ENCODE results near the gene STOML2. TPM values are rescaled to one million over a fixed set of nuclear protein-coding genes. Genes with fewer than 3 reads are reported as not detected.

The STOML2 gene
- total RNA-seq, 1 experiment from 2014 or later: 379 TPM

- in situ Hi-C loops (cut with HindIII; ENCODE audit: low sequenced_read_pairs): no loop called here
- no peak for DNase-seq (ENCODE audit: low spot score)
These were observed 27.6 kb downstream of the STOML2 start for GRCh38 chr9:35075358-35075757.

- in situ Hi-C loops (cut with HindIII; ENCODE audit: low sequenced_read_pairs): no loop called here
- DNase-seq (ENCODE audit: low spot score): no peak
These were observed 28.1 kb downstream of the STOML2 start for GRCh38 chr9:35074791-35075190.

GRCh38 chr9:35074141-35074540 lies 28.8 kb downstream of the STOML2 start:
- in situ Hi-C loops (cut with HindIII; ENCODE audit: low sequenced_read_pairs): no loop called here
- no peak for DNase-seq (ENCODE audit: low spot score)

DNA sequence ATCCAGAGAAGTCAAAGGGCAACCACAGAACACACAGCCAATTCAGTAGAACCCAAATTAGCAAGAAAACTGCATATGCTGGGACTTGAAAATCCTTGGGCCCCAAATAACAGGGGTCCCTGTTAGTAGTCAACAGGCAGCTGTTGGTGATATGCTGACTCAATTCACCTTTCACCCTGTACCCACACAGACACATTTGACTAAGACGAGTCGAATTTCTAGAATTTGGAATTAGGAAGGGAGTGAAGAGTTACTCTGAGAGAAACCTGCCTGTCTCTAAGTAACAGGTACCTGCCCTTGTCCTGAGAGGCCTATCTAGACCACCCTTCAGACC lies 29.7 kb downstream of the STOML2 start:
- in situ Hi-C loops (cut with HindIII; ENCODE audit: low sequenced_read_pairs): no loop called here
- no peak for DNase-seq (ENCODE audit: low spot score)

- in situ Hi-C loops (cut with HindIII; ENCODE audit: low sequenced_read_pairs): no loop called here
- DNase-seq (ENCODE audit: low spot score): peak; percentile 100
These were observed 30.3 kb downstream of the STOML2 start, which contains the start of gene VCP for GRCh38 chr9:35072461-35073278. VCP (minus strand) TSS chr9:35072625; CDS start chr9:35072353, 272 bp downstream.

GRCh38 chr9:35071814-35072460 lies 31.0 kb downstream of the STOML2 start:
- in situ Hi-C loops (cut with HindIII; ENCODE audit: low sequenced_read_pairs): no loop called here
- DNase-seq (ENCODE audit: low spot score): peak; percentile 64

GRCh38 chr9:35070823-35071813 lies 31.8 kb downstream of the STOML2 start:
- no peak for DNase-seq (ENCODE audit: low spot score)
- in situ Hi-C loops (cut with HindIII; ENCODE audit: low sequenced_read_pairs): no loop called here

DNA sequence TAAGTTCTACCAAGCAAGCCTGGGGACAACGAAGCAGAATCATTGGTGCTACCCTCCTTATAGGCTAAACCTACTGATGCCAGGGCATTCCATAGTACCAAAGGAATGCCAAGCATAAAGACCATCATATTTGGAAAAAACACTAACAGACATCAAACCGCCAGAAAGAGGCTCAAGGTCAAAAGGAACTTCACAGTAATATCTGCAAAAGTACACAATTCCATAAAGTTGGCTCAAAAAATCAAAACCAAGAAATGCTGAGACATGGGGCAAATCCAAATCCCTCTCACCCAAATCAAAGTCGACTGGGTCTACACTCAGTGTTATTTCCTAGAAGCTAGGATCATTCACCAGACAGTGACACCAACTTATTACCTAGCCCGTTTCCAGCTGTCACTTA lies 33.9 kb downstream of the STOML2 start:
- in situ Hi-C loops (cut with HindIII; ENCODE audit: low sequenced_read_pairs): no loop called here
- DNase-seq (ENCODE audit: low spot score): no peak

DNA sequence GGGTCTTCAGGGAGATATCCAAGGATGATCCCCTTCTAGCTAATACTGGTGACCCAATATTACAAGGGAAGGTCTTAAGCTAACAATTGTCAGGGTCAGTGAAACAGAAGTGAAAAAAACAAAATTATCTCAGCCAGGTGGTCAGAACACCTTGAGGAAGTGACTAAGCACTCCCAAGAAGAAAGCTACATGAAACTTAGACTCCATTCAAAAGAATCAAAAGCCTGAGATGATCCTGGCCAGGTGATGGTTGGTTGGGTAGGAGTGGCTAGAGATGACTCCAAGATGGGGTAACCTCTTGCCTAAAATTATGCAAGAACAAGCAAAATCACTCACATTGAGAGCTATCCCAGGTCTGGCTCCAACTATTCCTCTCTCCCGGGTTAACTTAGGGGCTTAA lies 35.9 kb downstream of the STOML2 start:
- in situ Hi-C loops (cut with HindIII; ENCODE audit: low sequenced_read_pairs): no loop called here
- DNase-seq (ENCODE audit: low spot score): no peak

DNA sequence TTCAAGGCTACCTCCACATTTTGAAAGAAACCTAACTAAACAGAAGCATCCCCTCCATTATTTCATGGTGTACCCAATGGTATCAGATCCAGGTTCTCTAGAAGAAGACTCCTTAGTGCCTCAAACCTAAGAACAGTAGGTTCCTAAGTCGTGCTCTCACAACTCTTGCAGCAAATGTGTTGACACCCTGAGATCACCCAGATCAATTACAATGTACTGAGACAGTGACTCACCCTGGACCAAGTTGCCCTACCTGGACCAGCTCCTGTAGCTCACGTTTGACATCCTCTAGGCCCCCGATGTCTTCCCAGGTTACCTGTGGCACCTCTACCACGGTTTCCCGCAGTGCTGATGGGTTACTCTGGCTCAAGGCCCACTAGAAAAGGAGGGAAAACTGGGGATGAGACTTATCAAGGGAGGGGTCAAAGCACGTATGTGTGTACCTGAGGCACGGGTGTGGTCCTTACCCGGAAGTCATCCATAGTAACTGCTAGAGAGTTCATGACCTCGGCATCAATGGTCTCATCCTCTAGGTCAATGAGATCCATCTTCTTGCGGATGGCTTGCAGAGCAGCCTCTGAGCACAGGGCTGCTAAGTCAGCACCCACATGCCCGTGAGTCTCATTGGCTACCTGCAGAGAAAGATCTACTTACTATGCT lies 42.3 kb downstream of the STOML2 start:
- no peak for DNase-seq (ENCODE audit: low spot score)
- in situ Hi-C loops (cut with HindIII; ENCODE audit: low sequenced_read_pairs): no loop called here

- no peak for DNase-seq (ENCODE audit: low spot score)
- in situ Hi-C loops (cut with HindIII; ENCODE audit: low sequenced_read_pairs): no loop called here
These were observed 43.5 kb downstream of the STOML2 start for GRCh38 chr9:35059438-35059837.

DNA sequence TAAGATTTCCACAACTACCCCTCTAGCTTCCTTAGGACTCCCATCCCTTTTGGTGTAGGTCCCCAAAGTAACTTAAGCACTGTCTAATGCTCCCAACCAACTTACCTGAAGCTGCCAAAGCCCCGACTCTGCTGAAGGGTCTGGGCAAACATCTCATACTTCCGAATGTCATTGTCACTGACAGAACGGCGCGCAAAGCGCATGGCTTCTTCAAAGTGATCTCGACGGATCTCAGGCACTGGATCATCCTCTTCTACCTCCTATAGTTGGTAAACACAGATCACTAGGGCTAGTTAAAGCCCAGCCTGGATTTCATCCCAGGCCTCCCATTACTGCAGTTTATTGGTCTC lies 45.7 kb downstream of the STOML2 start:
- no peak for DNase-seq (ENCODE audit: low spot score)
- in situ Hi-C loops (cut with HindIII; ENCODE audit: low sequenced_read_pairs): no loop called here

GRCh38 chr9:35056571-35057270 lies 46.2 kb downstream of the STOML2 start:
- no peak for DNase-seq (ENCODE audit: low spot score)
- in situ Hi-C loops (cut with HindIII; ENCODE audit: low sequenced_read_pairs): no loop called here

- no peak for DNase-seq (ENCODE audit: low spot score)
- in situ Hi-C loops (cut with HindIII; ENCODE audit: low sequenced_read_pairs): no loop called here
These were observed 47.9 kb downstream of the STOML2 start for GRCh38 chr9:35054871-35055644.

DNA sequence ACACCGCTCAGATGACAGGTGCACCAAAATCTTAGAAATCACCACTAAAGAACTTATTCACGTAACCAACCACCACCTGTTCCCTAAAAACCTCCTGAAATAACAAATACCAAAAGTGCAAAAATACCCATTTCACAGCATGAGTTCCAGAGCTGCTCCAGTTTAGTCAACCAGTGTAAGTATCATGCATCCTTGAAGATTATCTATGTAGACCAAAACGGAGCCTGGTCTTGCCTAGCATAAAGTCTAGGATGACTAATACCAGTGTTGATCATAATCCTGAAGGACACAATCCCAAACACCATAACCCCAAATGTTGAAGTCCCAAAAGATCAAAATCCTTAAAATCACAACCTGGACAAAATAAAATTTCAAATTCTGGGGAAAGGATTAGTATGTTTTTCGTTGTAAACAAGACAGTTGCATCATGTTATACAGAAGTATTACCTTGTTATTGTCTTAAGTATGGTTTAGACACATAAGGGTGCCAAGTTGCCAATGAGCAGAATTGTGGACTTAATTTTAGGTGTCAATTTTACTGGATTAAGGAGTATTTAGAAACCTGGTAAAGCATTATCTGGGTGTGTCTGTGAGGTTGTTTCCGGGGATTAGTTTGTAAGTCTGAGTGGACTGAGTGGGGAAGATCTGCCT lies 48.6 kb downstream of the STOML2 start:
- in situ Hi-C loops (cut with HindIII; ENCODE audit: low sequenced_read_pairs): no loop called here
- DNase-seq (ENCODE audit: low spot score): no peak

DNA sequence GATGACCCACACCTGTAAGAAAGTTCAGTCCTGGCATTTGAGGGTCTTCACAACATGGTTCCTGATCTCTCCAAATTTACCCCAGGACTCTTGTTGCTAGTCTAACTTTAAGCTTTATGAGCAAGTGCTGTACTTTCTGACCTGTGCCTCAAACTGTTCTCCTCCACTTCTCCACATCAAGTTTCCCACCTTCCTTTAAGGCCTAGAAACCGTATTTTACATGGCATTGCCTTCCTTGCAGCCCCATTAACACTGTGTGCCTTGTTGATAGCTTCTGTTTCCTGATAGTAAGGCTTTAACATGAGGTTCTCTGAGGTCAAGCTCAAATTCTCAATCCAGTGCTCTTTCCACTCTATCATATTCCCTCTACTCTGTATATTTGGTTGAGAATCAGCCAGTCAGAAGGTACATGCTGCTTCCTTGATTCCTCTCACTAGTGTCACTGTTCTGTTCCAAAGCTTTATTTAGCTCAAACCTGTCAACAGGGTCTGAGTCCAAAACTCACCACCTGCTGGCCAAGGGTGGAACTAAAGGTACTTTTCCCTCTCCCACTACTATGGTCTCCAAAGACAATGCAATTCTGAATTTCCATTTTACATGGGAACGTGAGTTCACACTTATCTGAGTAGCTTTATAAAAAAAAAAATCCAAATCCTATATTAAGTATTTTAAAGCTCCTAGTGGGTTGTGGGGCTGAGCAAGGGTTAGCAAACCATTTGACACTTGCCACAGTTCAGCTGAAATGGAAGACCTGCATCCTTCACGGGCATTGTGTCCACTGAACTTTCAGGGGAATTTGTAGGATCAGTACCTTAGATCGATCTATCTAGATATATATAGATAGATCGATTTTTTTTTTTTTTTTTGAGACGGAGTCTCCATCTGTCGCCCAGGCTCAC lies 51.6 kb downstream of the STOML2 start:
- in situ Hi-C loops (cut with HindIII; ENCODE audit: low sequenced_read_pairs): no loop called here
- peak; percentile 96 for DNase-seq (ENCODE audit: low spot score)
